Measurements from ENCODE around the gene CSHL1.

CSHL1 gene

DNA sequence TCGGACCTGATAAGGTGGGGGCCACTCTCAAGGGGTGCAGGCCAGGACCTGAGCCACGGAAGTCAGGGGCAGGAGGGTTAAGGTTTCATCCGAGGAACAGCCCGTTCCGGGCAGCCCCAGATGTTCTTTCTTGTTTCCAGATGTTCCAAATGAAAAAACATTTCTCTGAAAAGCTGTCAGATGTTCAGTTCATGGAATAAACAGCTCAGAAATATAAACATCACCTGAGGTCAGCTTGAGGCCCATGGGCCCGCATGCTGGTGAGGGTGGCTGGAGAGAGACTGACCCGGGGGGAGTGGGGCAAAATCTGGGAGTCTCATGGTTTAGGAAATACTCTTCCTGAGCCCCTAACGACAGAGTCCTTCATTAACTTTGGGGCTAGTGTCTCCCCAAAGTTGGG, 22.5 kb upstream of the CSHL1 start:
- DNase-seq (ENCODE audit: low read depth) = no peak
- TF ChIP-seq, protein P1, sequence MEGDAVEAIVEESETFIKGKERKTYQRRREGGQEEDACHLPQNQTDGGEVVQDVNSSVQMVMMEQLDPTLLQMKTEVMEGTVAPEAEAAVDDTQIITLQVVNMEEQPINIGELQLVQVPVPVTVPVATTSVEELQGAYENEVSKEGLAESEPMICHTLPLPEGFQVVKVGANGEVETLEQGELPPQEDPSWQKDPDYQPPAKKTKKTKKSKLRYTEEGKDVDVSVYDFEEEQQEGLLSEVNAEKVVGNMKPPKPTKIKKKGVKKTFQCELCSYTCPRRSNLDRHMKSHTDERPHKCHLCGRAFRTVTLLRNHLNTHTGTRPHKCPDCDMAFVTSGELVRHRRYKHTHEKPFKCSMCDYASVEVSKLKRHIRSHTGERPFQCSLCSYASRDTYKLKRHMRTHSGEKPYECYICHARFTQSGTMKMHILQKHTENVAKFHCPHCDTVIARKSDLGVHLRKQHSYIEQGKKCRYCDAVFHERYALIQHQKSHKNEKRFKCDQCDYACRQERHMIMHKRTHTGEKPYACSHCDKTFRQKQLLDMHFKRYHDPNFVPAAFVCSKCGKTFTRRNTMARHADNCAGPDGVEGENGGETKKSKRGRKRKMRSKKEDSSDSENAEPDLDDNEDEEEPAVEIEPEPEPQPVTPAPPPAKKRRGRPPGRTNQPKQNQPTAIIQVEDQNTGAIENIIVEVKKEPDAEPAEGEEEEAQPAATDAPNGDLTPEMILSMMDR (IDR thresholded peaks at IDR 0.05; ENCODE audit: insufficient read depth, low read depth, low read length, missing control alignments) = no peak
- H3K4me3 ChIP-seq (ENCODE audit: low read length) = no peak overlapping the region

DNA sequence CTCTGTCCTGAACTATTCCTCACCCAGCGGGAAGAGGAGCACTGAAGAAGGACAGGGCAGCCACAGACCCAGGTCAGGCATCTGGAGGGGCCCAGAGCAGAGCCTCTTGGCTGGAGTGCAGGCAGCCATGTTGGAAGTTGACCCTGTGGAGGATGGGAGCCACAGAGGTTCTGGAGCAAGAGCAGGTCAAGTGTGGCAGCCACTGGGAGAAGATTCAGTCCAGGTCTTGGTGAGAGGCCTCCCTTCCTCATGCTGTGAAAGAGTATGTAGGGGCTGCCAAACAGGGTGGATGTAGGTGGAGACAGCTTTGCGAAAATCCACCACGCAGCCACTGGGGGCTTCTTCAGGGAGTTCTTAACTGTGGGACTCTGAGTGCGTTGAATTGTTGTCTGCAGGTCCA, 21.7 kb upstream of the CSHL1 start:
- TF ChIP-seq, protein P1 (IDR thresholded peaks at IDR 0.05; ENCODE audit: insufficient read depth, low read depth, low read length, missing control alignments) = no peak
- no peak overlapping the region for H3K4me3 ChIP-seq (ENCODE audit: low read length)
- DNase-seq (ENCODE audit: low read depth) = no peak

DNA sequence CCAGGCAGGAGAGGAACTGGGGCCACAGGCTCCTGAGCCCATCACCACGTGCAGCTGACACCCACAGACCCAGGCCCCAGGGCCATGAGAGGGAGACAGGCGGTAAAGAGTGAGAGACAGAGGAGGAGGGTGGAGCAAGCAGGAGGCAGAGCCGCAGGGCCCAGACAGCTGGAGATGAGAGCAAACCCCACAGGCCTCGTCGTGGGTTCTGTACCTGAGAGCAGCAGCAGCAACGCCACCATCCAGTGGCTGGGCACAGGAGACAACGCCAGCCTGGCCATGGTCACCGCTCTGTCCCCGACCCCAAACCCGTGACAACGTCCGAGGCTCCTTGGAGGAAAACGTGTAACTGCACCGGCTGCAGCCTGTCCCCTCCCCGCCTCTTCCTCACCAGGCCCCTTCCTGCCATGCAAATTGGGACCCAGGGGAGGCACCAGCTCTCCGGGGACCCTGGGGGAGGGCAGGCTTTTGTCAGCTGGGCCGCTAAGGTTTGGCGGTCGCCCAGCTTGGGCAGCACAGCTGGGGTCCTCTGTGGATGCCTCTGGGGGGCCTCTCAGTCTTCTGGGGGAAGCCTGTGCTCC, 21.0 kb upstream of the CSHL1 start, which contains the start of gene CD79B:
CD79B (minus strand) TSS at position 351 of the 581 bp plus-strand sequence; CDS start at position 281, 70 bp downstream.
- no peak for DNase-seq (ENCODE audit: low read depth)
- no peak within 1 kb of the TSS for H3K4me3 ChIP-seq (ENCODE audit: low read length)
- TF ChIP-seq, protein P1 (IDR thresholded peaks at IDR 0.05; ENCODE audit: insufficient read depth, low read depth, low read length, missing control alignments) = no peak

DNA sequence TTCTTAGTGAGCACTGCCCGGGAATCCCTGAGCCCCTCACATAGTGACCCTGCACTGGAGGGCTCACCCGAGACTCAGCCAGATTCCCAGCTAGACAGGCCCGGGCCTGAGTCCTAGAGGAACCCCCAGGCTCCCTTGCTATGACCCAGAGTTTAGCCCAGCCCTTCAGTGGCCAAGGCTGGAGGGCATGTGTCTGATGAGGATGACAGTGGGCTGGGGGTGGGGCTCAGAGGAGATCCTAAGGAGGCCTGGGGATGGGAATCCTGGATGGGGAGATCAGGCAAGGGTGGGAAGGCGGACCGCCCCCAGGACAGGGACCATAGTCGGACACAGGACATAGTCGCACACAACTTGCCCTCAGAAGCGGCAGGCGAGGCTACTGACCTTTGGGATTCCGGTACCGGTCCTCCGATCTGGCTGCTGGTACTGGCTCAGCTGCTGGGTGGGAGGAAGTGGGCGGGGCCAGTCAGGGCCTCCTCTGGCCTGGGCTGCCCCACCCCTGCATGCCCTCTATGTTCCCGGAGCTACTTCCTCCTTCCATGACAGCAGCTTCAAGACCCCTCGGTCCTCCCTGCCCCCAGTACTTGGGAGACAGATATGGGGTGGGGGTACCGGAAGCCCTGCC, 20.0 kb upstream of the CSHL1 start:
- no peak for DNase-seq (ENCODE audit: low read depth)
- TF ChIP-seq, protein P1 (IDR thresholded peaks at IDR 0.05; ENCODE audit: insufficient read depth, low read depth, low read length, missing control alignments) = no peak
- H3K4me3 ChIP-seq (ENCODE audit: low read length) = no peak overlapping the region

DNA sequence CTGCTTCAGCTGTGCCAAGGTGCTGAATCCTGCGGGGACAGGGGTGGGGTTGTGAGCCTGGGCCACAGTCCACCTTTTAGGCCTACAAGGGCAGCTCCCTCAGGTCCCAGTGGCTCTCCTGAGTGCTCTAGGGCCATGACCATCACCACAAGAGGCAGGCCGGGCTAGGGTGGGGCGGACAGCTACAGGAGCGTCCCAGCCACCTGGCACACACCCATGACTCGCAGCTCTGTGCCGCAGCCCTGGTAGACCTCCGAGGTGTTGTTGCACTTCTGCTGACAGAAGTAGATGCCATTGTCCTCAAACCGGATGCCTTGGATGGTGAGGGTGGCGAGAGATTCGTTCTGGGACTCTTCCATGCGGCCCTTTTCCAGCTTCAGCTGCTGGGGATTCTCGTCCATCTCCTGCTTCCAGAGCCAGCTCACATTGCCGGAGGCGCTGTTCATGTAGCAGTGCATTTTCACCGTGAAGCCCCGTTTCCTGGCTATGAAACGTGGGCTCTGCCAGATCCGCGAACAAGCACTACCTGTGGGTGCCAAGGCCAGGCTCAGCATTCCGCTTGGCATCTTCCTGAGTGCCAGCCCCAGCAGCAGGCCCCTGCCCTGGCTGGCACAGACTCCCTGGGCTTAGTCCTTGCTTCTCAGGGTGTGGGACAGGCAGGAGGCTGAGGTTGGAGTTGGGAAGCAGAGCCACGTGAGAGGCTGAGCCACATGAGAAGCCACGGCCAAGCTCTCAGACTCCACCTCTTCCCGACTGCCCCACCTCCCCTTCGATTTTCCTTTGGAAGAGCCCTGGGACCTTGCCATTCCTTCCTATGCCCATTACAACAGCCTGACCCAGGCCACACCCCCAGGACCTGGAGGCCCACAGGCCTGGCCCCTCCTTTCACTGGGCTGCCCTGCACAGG, 19.1 kb upstream of the CSHL1 start:
- peak; percentile 55 for DNase-seq (ENCODE audit: low read depth)
- TF ChIP-seq, protein P1 (IDR thresholded peaks at IDR 0.05; ENCODE audit: insufficient read depth, low read depth, low read length, missing control alignments) = no peak
- no peak overlapping the region for H3K4me3 ChIP-seq (ENCODE audit: low read length)

DNA sequence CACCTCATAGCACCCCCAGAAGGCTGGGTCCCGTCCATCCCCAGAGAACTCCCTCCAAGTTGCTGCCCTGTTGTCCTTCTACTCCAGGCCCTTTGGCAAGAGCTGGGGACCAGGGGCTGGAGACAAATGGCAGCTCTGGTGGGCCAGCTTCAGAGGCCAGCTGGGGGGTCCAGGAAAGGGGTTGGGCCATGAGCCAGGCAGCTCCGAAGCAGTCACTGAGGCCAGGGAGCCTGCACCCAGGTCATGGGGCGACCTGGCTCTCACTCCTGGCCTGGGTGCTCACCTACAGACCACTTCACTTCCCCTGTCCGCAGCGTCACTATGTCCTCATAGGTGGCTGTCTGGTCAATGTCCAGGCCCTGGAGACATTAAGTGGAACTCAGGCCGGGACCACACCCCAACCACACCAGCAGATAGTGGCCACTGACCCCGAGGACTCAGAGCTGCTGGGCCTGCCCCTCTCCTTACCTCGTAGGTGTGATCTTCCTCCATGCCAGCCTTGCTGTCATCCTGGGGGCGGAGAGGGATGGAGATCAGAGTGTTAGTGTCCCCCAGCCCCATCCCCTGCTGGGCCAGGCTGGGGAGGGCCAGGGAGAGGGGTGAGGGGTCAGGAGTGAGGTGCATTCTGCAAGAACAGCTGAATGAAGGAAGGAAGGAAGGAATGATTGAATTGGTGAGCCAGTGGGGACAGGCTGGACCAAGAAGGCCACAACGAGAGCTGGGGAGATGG, 18.1 kb upstream of the CSHL1 start:
- no peak overlapping the region for H3K4me3 ChIP-seq (ENCODE audit: low read length)
- no peak for DNase-seq (ENCODE audit: low read depth)
- TF ChIP-seq, protein P1 (IDR thresholded peaks at IDR 0.05; ENCODE audit: insufficient read depth, low read depth, low read length, missing control alignments) = no peak

Measured in epithelial cell of esophagus (primary cell).